K562 (cell line): ENCODE measurements around the gene PLEKHF1. TPM values are rescaled to one million over a fixed set of nuclear protein-coding genes. Genes with fewer than 3 reads are reported as not detected.

Experiments used
- BRD9 ChIP-seq: fragments of 450-650 bp; IDR thresholded peaks from 2 replicates; pipeline ENCODE4 v1.6.1; 2018; ENCODE audit warnings: low read depth; ENCODE audit not compliant: partially characterized antibody
- CBX5 ChIP-seq: IDR thresholded peaks from 2 replicates; pipeline ENCODE4 v1.6.1; 2014; ENCODE audit warnings: low read depth, borderline replicate concordance
- FUS ChIP-seq: fragments of 200-400 bp; formaldehyde crosslinking; optimal IDR thresholded peaks from 2 replicates; pipeline ENCODE3; 2017; ENCODE audit warnings: low read depth, low read length
- HDAC3 ChIP-seq: fragments of 450-650 bp; IDR thresholded peaks from 2 replicates; pipeline ENCODE4 v1.6.1; 2018; ENCODE audit warnings: borderline replicate concordance, mild to moderate bottlenecking, moderate library complexity; ENCODE audit not compliant: partially characterized antibody
- MAFF ChIP-seq: IDR thresholded peaks from 2 replicates; pipeline ENCODE4 v1.6.1; 2012; ENCODE audit warnings: low read length, improper control_type of control experiment
- NR2F6 ChIP-seq: fragments of 450-650 bp; formaldehyde crosslinking; IDR thresholded peaks from 2 replicates; pipeline ENCODE4 v1.4.0; 2020; ENCODE audit warnings: mild to moderate bottlenecking
- SAP30 ChIP-seq: fragments of 200-600 bp; sonication (generic); IDR thresholded peaks from 2 replicates; pipeline ENCODE4 v1.6.1; 2012; ENCODE audit warnings: borderline replicate concordance, low read depth, mild to moderate bottlenecking, moderate library complexity, low read length, control low read depth, inconsistent platforms; ENCODE audit not compliant: insufficient read depth, poor library complexity, severe bottlenecking
- TAF7 ChIP-seq: fragments of 450-650 bp; IDR thresholded peaks from 2 replicates; pipeline ENCODE4 v1.6.1; 2016; ENCODE audit warnings: missing genetic modification characterization, missing compliant biosample characterization
- THRAP3 ChIP-seq: fragments of 450-650 bp; IDR thresholded peaks from 2 replicates; pipeline ENCODE4 v1.6.1; 2016; ENCODE audit warnings: mild to moderate bottlenecking, inconsistent platforms, borderline replicate concordance
- TRIM24 ChIP-seq, 2 experiments: fragments of 450-650 bp; IDR thresholded peaks; 2 replicates each; pipeline ENCODE4 v1.6.1; 2016
- TSC22D4 ChIP-seq: fragments of 450-650 bp; IDR thresholded peaks from 2 replicates; pipeline ENCODE4 v1.6.1; 2016; ENCODE audit warnings: missing genetic modification characterization, missing biosample characterization, control low read depth
- ZNF174 ChIP-seq: fragments of 250-450 bp; sonication (Bioruptor Pico); IDR thresholded peaks from 2 replicates; pipeline ENCODE4 v1.4.0; 2020; ENCODE audit warnings: mild to moderate bottlenecking
- ZNF354B ChIP-seq: fragments of 250-450 bp; sonication (Bioruptor Pico); IDR thresholded peaks from 2 replicates; pipeline ENCODE4 v1.4.0; 2020
- ZNF445 ChIP-seq: fragments of 250-450 bp; sonication (Bioruptor Pico); IDR thresholded peaks from 2 replicates; pipeline ENCODE4 v1.4.0; 2020; ENCODE audit warnings: low read depth, mild to moderate bottlenecking, moderate library complexity
- ZNF695 ChIP-seq: fragments of 450-650 bp; formaldehyde crosslinking; IDR thresholded peaks from 2 replicates; pipeline ENCODE4 v1.4.0; 2020; ENCODE audit warnings: mild to moderate bottlenecking, moderate library complexity
- ZNF717 ChIP-seq: fragments of 250-450 bp; sonication (Bioruptor Pico); IDR thresholded peaks from 2 replicates; pipeline ENCODE4 v1.5.0; 2021
- ZNF764 ChIP-seq: fragments of 250-450 bp; sonication (Bioruptor Pico); IDR thresholded peaks from 2 replicates; pipeline ENCODE4 v1.4.0; 2020; ENCODE audit warnings: low read depth, mild to moderate bottlenecking, moderate library complexity
- polyA plus RNA-seq, 8 experiments: library from polyadenylated mRNA; depleted of rRNA in 4 of 8; stranded (reverse) in 5 of 8; unstranded in 3 of 8; fragments of >200 nt; fragmentation: Nextera tagmentation in 2 of 8; fragmentation: Illumina TruSeq in 1 of 8; extraction: Ambion mirVana in 2 of 8; extraction: Trizol in 1 of 8; gene quantifications; 2 replicates each; pipeline versions ENCODE4 v1.2.1 to v1.2.3, GENCODE V29; 2011 to 2014; ENCODE audit warnings: inconsistent platforms in 1 of 8, missing spikeins in 1 of 8
- total RNA-seq, 7 experiments: library from RNA; depleted of rRNA in 6 of 7; stranded (reverse); fragments of >200 nt in 6 of 7; fragmentation: Illumina TruSeq in 2 of 7; extraction: Trizol in 2 of 7; gene quantifications; 2 replicates each; pipeline versions ENCODE4 v1.2.1 to v1.2.3, GENCODE V29; 2011 to 2021; ENCODE audit warnings: low replicate concordance in 1 of 7
- TF ChIP-seq, protein P1 (sequence below), 3 experiments: fragments of 200-800 bp in 1 of 3; fragments of 250-450 bp in 1 of 3; fragments of 450-650 bp in 1 of 3; sonication (Bioruptor Pico) in 1 of 3; sonication (Bioruptor generic) in 1 of 3; formaldehyde crosslinking in 1 of 3; IDR thresholded peaks; 2 replicates each; pipeline versions ENCODE4 v1.6.1 to v1.8.0; 2016 to 2022; ENCODE audit warnings: mild to moderate bottlenecking in 2 of 3, missing genetic modification characterization in 2 of 3, missing compliant biosample characterization in 1 of 3, moderate library complexity in 1 of 3
- TF ChIP-seq, protein P2 (sequence below): fragments of 250-450 bp; sonication (Bioruptor Pico); IDR thresholded peaks from 2 replicates; pipeline ENCODE4 v1.5.0; 2021
- TF ChIP-seq, protein P3 (sequence below), 2 experiments: fragments of 450-650 bp in 1 of 2; sonication (generic) in 1 of 2; formaldehyde crosslinking in 1 of 2; IDR thresholded peaks in 1 of 2; conservative IDR thresholded peaks in 1 of 2; 2 replicates each; pipeline versions ENCODE4 v1.6.1 to v1.8.1; 2016 to 2023; ENCODE audit warnings: mild to moderate bottlenecking in 2 of 2, moderate library complexity in 2 of 2, inconsistent platforms in 1 of 2, missing genetic modification reagents in 1 of 2
- TF ChIP-seq, protein P4 (sequence below): sonication (generic); formaldehyde crosslinking; IDR thresholded peaks from 2 replicates; pipeline ENCODE4 v1.8.1; 2023; ENCODE audit warnings: mild to moderate bottlenecking, missing genetic modification reagents
- TF ChIP-seq, protein P5 (sequence below): sonication (generic); formaldehyde crosslinking; IDR thresholded peaks from 2 replicates; pipeline ENCODE4 v1.8.0; 2022; ENCODE audit warnings: missing genetic modification reagents, mild to moderate bottlenecking, borderline replicate concordance

PLEKHF1 gene
- total and polyA plus RNA-seq, 9 of the 15 experiments (the other 6 are each of a cell fraction or from before 2014, with no cell fraction given): 0.07 to 13.4 (median 3.9) TPM; not detected in 1

DNA sequence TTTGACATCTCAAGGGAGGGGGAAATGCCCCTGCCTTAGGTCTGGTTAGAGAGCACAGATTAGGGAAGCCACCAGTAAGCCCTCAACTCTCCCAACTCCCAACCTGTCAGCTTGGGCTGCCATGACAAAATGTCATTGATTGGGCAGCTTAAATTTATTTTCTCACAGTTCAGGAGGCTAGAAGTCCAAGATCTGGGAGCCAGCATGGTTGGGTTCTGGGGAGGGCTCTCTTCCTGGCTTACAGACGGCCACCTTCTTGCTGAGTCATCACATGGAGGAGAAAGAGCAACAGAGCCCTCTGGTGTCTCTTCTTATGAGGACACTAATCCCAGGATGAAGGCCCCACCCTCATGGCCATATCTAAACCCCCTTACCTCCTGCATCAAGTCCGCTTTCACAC, 25.6 kb downstream of the PLEKHF1 start (continued):
- TF ChIP-seq, protein P1, sequence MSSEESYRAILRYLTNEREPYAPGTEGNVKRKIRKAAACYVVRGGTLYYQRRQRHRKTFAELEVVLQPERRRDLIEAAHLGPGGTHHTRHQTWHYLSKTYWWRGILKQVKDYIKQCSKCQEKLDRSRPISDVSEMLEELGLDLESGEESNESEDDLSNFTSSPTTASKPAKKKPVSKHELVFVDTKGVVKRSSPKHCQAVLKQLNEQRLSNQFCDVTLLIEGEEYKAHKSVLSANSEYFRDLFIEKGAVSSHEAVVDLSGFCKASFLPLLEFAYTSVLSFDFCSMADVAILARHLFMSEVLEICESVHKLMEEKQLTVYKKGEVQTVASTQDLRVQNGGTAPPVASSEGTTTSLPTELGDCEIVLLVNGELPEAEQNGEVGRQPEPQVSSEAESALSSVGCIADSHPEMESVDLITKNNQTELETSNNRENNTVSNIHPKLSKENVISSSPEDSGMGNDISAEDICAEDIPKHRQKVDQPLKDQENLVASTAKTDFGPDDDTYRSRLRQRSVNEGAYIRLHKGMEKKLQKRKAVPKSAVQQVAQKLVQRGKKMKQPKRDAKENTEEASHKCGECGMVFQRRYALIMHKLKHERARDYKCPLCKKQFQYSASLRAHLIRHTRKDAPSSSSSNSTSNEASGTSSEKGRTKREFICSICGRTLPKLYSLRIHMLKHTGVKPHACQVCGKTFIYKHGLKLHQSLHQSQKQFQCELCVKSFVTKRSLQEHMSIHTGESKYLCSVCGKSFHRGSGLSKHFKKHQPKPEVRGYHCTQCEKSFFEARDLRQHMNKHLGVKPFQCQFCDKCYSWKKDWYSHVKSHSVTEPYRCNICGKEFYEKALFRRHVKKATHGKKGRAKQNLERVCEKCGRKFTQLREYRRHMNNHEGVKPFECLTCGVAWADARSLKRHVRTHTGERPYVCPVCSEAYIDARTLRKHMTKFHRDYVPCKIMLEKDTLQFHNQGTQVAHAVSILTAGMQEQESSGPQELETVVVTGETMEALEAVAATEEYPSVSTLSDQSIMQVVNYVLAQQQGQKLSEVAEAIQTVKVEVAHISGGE (CRISPR knock-in tag; IDR thresholded peaks at IDR 0.05): no peak
- TF ChIP-seq ZNF695: no peak
- TF ChIP-seq, protein P2, sequence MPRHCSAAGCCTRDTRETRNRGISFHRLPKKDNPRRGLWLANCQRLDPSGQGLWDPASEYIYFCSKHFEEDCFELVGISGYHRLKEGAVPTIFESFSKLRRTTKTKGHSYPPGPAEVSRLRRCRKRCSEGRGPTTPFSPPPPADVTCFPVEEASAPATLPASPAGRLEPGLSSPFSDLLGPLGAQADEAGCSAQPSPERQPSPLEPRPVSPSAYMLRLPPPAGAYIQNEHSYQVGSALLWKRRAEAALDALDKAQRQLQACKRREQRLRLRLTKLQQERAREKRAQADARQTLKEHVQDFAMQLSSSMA (CRISPR knock-in tag): no peak
- no peak for TF ChIP-seq SAP30
- TF ChIP-seq TSC22D4: no peak
- TF ChIP-seq ZNF445 (CRISPR knock-in tag): no peak
- peak; percentile 100 for TF ChIP-seq MAFF
- no peak for TF ChIP-seq ZNF764
- TF ChIP-seq TRIM24 (IDR thresholded peaks at IDR 0.05): peak; percentile 75 to 85
- no peak for TF ChIP-seq ZNF717
- no peak for TF ChIP-seq ZNF354B (CRISPR knock-in tag)
- no peak for TF ChIP-seq NR2F6 (CRISPR knock-in tag)
- TF ChIP-seq, protein P3, sequence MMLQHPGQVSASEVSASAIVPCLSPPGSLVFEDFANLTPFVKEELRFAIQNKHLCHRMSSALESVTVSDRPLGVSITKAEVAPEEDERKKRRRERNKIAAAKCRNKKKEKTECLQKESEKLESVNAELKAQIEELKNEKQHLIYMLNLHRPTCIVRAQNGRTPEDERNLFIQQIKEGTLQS (IDR thresholded peaks at IDR 0.05): peak; percentile 91
- TF ChIP-seq, protein P3 (CRISPR knock-in tag; conservative IDR thresholded peaks at IDR 0.05): peak; percentile 64; the same call in 1 of the 2 replicates
- TF ChIP-seq CBX5: peak; percentile 81; the same call in 1 of the 2 replicates
- no peak for TF ChIP-seq TAF7 (tag)
- TF ChIP-seq, protein P4, sequence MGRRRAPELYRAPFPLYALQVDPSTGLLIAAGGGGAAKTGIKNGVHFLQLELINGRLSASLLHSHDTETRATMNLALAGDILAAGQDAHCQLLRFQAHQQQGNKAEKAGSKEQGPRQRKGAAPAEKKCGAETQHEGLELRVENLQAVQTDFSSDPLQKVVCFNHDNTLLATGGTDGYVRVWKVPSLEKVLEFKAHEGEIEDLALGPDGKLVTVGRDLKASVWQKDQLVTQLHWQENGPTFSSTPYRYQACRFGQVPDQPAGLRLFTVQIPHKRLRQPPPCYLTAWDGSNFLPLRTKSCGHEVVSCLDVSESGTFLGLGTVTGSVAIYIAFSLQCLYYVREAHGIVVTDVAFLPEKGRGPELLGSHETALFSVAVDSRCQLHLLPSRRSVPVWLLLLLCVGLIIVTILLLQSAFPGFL (CRISPR knock-in tag): no peak
- no peak for TF ChIP-seq FUS
- TF ChIP-seq ZNF174 (CRISPR knock-in tag): no peak
- TF ChIP-seq THRAP3: no peak
- TF ChIP-seq BRD9: peak; percentile 91
- TF ChIP-seq, protein P5, sequence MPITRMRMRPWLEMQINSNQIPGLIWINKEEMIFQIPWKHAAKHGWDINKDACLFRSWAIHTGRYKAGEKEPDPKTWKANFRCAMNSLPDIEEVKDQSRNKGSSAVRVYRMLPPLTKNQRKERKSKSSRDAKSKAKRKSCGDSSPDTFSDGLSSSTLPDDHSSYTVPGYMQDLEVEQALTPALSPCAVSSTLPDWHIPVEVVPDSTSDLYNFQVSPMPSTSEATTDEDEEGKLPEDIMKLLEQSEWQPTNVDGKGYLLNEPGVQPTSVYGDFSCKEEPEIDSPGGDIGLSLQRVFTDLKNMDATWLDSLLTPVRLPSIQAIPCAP (CRISPR knock-in tag): no peak
- TF ChIP-seq HDAC3: no peak
